Measurements from ENCODE around the gene ZNF346. TPM values are rescaled to one million over a fixed set of nuclear protein-coding genes. Genes with fewer than 3 reads are reported as not detected.

ZNF346 gene
- polyA plus RNA-seq, 4 donors: 4.2 to 15.7 (median 5.4) TPM

GRCh38 chr5:177128551-177128981, 106.1 kb downstream of the ZNF346 start:
- H3K9me3 ChIP-seq (ENCODE audit: control insufficient read depth in 2 of 2, insufficient read depth in 1 of 2, low read depth in 1 of 2, low read length in 1 of 2): no peaks in the 10 kb centered on the region
- H3K27me3 ChIP-seq (ENCODE audit: control insufficient read depth in 3 of 3, insufficient read depth in 3 of 3, low read length in 3 of 3): no peaks in the 10 kb centered on the region
- DNase-seq (no peak), FAIRE-seq (no peak)
- peaks cover 0 to 7% (median 0%) of the 10 kb centered on the region in 3 donors for H3K4me1 ChIP-seq (ENCODE audit: control insufficient read depth in 3 of 3, insufficient read depth in 2 of 3, low read depth in 1 of 3, low read length in 2 of 3)
- H3K4me3 ChIP-seq (ENCODE audit: low read depth in 1 of 3, low read length in 3 of 3): no peak overlapping the region
- H3K27ac ChIP-seq (ENCODE audit: low read depth in 1 of 3, low read length in 2 of 3): no peak overlapping the region
- H3K36me3 ChIP-seq (ENCODE audit: control insufficient read depth in 3 of 3, insufficient read depth in 2 of 3, low read depth in 1 of 3, low read length in 3 of 3): no peaks in the 10 kb centered on the region
- 71 to 88% (median 82%) methylated on average over 4 of the region's 4 CpGs for WGBS, 3 donors

- H3K4me3 ChIP-seq (ENCODE audit: low read depth in 1 of 3, low read length in 3 of 3): no peak overlapping the region
- WGBS, 3 donors: 71 to 82% (median 79%) methylated on average over 5 of the region's 5 CpGs
Measured at GRCh38 chr5:177130211-177131018, 107.9 kb downstream of the ZNF346 start.

More at GRCh38 chr5:177130211-177131018, 107.9 kb downstream of the ZNF346 start:
- Histone ChIP-seq H3K36me3 (ENCODE audit: control insufficient read depth in 3 of 3, insufficient read depth in 2 of 3, low read depth in 1 of 3, low read length in 3 of 3) (peaks cover 0 to 2% (median 0%) of the 10 kb centered on the region in 3 donors), H3K9me3 (ENCODE audit: control insufficient read depth in 2 of 2, insufficient read depth in 1 of 2, low read depth in 1 of 2, low read length in 1 of 2) (no peaks in the 10 kb centered on the region), H3K27me3 (ENCODE audit: control insufficient read depth in 3 of 3, insufficient read depth in 3 of 3, low read length in 3 of 3) (no peaks in the 10 kb centered on the region), H3K27ac (ENCODE audit: low read depth in 1 of 3, low read length in 2 of 3) (no peak overlapping the region), H3K4me1 (ENCODE audit: control insufficient read depth in 3 of 3, insufficient read depth in 2 of 3, low read depth in 1 of 3, low read length in 2 of 3) (peaks cover 5 to 17% (median 7%) of the 10 kb centered on the region in 3 donors)
- no peak for FAIRE-seq
- DNase-seq: no peak

Other genes with a start within 250 kb of the ZNF346 start
- under 1 TPM in 2 of 4 donors, not detected in 2; 0.15 to 0.63 TPM for gene UNC5A, start 212.1 kb upstream of the ZNF346 start, polyA plus RNA-seq
- gene HK3, start 123.3 kb upstream of the ZNF346 start, polyA plus RNA-seq: 1 to 10 TPM in 3 of 4 donors, under 1 TPM in 1; 0.30 to 7.5 (median 1.5) TPM
- gene UIMC1, start 15.9 kb upstream of the ZNF346 start, polyA plus RNA-seq: 10 to 100 TPM; 17.8 to 25.2 (median 21.8) TPM
- gene FGFR4, start 64.2 kb downstream of the ZNF346 start, polyA plus RNA-seq: 100 to 1,000 TPM in 1 of 4 donors, 10 to 100 TPM in 1, 1 to 10 TPM in 2; 7.6 to 118 (median 39.7) TPM
- 10 to 100 TPM in 2 of 4 donors, 1 to 10 TPM in 2; 4.3 to 27.2 (median 11.5) TPM for gene NSD1, start 111.1 kb downstream of the ZNF346 start, polyA plus RNA-seq